HG03442 (cell line): ENCODE data around the gene SRGAP2B.
"Not testable (repeated sequence)": the region's sequence is repeated elsewhere in the genome, so short reads cannot be mapped to it uniquely, and the experiment has no call there.

Source experiments
- ATAC-seq: cut with Tn5 transposase; IDR thresholded peaks from one replicate; pipeline ENCODE4 v1.9.1; 2021; ENCODE audit warnings: mild to moderate bottlenecking, moderate library complexity; ENCODE audit not compliant: unreplicated experiment

The SRGAP2B gene

GRCh38 chr1:145000074-145000742 lies 94.9 kb downstream of the SRGAP2B start:
- ATAC-seq = not testable (repeated sequence)

DNA sequence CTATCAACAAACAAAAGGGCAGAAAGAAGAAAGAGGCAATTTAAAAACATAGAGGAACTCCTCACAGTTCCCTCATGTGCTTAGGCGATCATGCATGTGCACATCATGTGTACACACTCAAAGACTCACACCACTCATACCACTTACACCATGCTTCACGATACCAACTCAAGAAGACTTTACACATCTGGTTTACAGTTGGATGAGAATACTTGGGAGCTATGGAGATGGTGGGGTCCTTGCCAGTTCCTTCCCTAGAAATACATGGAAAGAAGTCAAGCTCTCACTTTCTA lies 96.2 kb downstream of the SRGAP2B start:
- not testable (repeated sequence) for ATAC-seq

DNA sequence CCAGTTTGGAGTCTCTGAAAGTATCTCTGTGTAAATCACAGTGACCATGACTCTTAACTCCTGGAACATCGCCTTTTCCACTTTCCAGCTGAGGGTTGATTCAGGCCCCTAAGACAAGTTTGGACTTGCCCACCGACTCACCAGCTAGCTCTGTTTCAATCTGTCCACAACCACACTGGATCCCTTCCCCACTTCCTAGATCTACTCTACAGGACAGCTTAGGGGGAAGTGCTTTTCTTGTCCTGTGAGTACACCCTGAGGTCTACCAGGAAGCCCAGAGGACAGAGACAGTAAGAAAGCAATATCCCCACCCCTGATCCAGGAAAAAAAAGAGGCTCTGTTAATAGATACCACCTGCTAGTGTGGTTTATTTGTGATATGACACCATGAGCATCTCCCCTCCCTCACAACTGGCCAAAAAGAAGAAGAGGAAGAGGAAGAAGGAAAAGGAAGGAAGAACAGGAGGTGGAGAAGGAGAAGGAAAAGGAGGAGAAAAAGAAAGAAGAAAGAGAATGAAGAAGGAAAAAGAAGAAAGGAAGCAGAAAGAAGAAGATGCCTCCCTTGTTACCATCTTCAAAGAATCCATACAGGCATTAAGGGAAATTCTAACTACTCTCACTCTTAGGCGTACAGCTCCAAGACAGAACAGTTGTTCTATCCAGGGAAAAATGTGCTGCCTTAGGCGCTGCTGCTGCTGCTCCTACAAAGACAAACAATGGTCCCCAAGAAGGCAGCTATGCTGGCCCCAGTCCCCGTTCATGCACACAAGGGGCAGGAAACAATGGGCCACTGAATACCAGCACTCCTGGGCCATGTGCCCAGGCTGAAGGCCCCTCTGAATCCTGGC lies 96.8 kb downstream of the SRGAP2B start:
- ATAC-seq = not testable (repeated sequence)

DNA sequence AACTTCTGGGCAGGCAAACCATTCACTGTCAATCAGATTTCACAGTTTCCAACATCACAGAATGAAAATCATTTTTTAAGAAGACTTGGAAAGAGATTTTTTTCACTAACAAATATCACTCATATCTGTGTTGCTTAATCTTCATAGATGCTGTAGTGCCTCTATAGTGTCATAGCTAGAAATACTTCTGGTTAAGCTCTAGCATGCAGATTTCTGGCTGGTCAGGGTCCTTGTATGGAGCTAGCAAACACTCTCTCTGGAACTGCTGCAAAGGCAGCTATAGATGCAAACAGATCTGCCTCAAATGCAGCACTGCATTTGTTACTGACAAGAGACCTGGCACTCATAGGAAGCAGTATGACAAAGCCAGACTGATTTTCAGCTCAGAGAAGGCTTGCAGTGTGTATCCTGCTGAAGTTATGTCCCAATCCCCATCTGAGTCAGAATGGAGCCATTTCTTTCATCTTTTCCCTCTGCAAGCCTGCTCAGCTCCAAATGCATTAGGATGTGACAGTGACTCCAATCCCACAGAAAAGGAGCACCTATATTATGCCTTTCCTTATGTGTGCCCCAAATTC lies 99.2 kb downstream of the SRGAP2B start:
- ATAC-seq = not testable (repeated sequence)

GRCh38 chr1:144992915-144993314 lies 102.2 kb downstream of the SRGAP2B start:
- ATAC-seq = not testable (repeated sequence)

- not testable (repeated sequence) for ATAC-seq
These were observed 104.5 kb downstream of the SRGAP2B start for GRCh38 chr1:144990611-144991010.

- not testable (repeated sequence) for ATAC-seq
These were observed 108.0 kb downstream of the SRGAP2B start for GRCh38 chr1:144987131-144987530.

DNA sequence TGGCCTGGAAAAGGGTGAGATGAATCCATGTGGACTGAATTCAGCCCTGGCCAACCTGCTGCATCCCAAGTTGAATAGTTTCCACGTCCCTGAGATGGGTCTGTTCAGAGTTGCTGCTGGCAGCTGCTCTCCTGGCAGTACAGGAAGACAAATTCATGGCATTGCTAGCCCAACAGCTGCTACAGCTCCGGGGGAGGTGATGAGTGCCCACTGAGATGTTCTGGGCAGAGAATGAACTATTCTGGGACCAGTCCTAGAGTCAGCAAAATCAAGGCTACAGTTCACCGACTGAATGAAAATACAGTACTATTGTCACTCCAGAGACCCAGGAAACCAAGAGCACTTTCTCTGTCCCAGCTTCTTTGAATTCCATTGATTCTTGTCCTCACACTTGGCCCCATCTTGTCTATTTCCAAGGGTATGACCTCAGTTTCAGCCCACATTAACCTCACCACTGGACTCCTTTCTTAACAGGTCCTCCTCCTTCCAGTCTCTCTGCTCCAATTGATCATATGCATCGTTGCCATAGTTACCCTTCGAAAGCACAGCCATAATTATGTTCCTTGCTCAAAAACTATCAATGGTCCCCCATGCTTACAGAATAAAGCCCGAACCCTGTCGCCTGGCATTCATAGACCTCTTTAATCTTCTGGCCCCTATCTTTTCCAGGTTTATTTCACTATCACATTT lies 108.8 kb downstream of the SRGAP2B start:
- ATAC-seq = not testable (repeated sequence)

DNA sequence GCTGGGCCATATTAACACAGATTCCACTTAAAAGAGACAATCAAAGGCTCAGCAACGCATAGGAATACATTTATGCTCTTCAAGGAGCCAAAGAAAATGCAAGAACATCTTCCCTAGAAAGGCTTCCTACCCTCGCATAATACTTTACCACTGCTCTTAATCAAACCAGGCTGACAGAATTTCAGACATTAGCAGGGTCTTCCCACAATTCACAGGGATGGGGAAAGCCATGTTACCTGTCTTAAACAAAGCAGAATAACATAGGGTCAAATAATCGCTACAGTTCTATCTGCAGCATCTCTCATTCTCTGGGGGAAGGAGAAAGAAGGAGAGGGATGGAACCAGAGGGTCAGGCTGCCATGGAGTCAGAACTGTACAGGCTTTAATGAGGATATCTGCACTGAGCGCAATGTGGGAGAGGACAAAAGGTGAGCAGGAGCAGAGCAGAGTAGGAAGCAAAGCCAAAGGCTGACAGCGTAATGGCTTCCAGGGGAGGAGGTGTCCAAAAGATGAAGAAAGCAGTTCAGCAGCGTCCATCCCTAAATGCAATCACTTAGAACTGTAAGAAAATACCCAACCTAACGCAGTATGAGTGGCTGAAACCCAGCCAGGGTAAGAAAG lies 109.5 kb downstream of the SRGAP2B start:
- not testable (repeated sequence) for ATAC-seq

GRCh38 chr1:144982802-144983525 lies 112.2 kb downstream of the SRGAP2B start:
- not testable (repeated sequence) for ATAC-seq

DNA sequence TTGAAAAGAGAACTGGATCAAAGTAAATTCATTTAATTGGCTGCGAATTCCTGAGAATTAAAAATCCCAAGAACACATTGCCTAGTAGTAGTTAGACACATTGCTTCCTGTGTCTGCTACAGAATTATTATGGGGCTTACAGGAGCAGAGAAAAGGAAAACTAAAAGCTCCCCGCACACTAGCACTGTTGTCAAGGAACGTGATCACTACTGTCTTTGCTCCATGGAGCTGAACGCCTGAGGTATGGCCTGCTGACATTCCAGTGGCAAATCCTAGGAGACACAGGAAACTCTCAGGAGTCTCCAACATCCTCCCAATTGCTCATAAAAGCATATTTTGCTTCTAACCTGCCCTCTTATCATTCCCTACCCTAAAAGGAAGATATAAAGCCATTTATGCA lies 114.0 kb downstream of the SRGAP2B start:
- not testable (repeated sequence) for ATAC-seq

GRCh38 chr1:144979960-144980595 lies 115.0 kb downstream of the SRGAP2B start:
- not testable (repeated sequence) for ATAC-seq

- not testable (repeated sequence) for ATAC-seq
These were observed 117.3 kb downstream of the SRGAP2B start for GRCh38 chr1:144977856-144978255.

GRCh38 chr1:144971936-144972335 lies 123.2 kb downstream of the SRGAP2B start:
- not testable (repeated sequence) for ATAC-seq

DNA sequence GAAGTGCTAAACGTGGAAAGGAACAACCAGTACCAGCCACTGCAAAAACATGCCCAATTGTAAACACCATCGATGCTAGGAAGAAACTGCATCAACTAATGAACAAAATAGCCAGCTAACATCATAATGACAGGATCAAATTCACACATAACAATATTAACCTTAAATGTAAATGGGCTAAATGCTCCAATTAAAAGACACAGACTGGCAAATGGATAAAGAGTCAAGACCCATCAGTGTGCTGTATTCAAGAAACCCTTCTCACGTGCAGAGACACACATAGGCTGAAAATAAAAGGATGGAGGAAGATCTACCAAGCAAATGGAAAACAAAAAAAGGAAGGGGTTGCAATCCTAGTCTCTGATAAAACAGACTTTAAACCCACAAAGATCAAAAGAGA lies 128.6 kb downstream of the SRGAP2B start:
- not testable (repeated sequence) for ATAC-seq

GRCh38 chr1:144964765-144965164 lies 130.4 kb downstream of the SRGAP2B start:
- not testable (repeated sequence) for ATAC-seq

DNA sequence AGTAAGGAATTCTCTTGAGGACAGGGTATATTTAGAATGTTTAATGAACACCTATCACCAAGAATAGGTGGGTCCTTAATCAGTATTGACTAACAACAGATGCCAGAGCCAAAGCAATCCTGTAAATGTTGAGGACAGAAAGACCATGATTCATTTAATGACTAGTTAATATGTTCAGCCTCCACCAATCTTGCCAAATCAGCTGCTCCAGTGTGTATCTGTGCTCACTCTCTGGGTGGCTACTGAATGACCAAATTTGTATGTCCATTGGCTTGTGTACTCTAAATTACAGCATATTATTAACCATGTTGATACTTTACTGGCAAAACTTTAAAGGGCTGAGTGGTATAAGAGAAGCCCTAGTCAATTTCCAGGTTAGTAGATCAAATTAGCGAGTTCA lies 130.9 kb downstream of the SRGAP2B start:
- ATAC-seq = not testable (repeated sequence)

DNA sequence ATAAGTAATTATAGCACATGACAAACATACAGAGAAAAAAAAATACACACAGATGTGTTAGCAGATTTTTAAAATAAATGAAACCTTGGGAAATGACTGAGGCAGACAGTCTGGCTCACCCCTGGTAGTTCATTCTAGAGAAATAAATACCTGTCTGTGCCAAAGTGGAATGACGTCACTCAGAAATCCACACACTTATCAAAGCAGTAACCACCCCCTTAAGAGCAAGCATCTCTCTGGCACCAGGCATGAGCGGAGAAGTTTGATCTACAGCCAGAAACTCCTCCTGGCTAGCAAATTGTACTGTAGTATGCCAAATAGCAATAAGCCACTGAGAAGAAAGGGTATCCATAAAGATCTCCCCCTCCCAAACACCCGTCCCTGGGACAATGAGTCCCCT lies 131.6 kb downstream of the SRGAP2B start:
- ATAC-seq = not testable (repeated sequence)
